Loucy (cell line): ENCODE measurements around the gene ASTN2.

Source experiments
- EZH2phosphoT487 ChIP-seq: fragments of 200-600 bp; IDR thresholded peaks from 2 replicates; pipeline ENCODE4 v1.6.1; 2018; ENCODE audit warnings: antibody characterized with exemption, mild to moderate bottlenecking, moderate library complexity, borderline replicate concordance
- TF ChIP-seq, protein P1 (sequence below): fragments of 200-600 bp; sonication (generic); conservative IDR thresholded peaks from 2 replicates; pipeline ENCODE4 v1.5.1; 2014; ENCODE audit warnings: mild to moderate bottlenecking, antibody characterized with exemption, low read length

GRCh38 chr9:117407436-117408022, 7.3 kb downstream of the ASTN2 start:
- TF ChIP-seq, protein P1, sequence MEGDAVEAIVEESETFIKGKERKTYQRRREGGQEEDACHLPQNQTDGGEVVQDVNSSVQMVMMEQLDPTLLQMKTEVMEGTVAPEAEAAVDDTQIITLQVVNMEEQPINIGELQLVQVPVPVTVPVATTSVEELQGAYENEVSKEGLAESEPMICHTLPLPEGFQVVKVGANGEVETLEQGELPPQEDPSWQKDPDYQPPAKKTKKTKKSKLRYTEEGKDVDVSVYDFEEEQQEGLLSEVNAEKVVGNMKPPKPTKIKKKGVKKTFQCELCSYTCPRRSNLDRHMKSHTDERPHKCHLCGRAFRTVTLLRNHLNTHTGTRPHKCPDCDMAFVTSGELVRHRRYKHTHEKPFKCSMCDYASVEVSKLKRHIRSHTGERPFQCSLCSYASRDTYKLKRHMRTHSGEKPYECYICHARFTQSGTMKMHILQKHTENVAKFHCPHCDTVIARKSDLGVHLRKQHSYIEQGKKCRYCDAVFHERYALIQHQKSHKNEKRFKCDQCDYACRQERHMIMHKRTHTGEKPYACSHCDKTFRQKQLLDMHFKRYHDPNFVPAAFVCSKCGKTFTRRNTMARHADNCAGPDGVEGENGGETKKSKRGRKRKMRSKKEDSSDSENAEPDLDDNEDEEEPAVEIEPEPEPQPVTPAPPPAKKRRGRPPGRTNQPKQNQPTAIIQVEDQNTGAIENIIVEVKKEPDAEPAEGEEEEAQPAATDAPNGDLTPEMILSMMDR = no peak
- no peak for TF ChIP-seq EZH2phosphoT487
